Measurements from ENCODE around the gene APRT. TPM values are rescaled to one million over a fixed set of nuclear protein-coding genes. Genes with fewer than 3 reads are reported as not detected.

The APRT gene
- total and polyA plus RNA-seq, 2 of the 8 experiments (the other 6 are each of a cell fraction or from before 2014, with no cell fraction given): 221 to 267 TPM

GRCh38 chr16:88841521-88842307, 30.0 kb upstream of the APRT start:
- FAIRE-seq (no peak), DNase-seq (ENCODE audit: low read depth in 1 of 2, low spot score in 2 of 2) (no peak)
- Histone ChIP-seq H2BK20ac (ENCODE audit: low read length) (no peak overlapping the region), H3K14ac (ENCODE audit: insufficient read length) (no peak overlapping the region), H3K56ac (replicated peaks; ENCODE audit: insufficient read length, low read depth, low read length) (no peak overlapping the region), H2BK120ac (replicated peaks; ENCODE audit: low read depth, low read length) (no peak overlapping the region), H3K4me1 (replicated peaks in 1 of 4; ENCODE audit: control insufficient read depth in 3 of 4, insufficient read depth in 4 of 4, low read length in 3 of 4) (no peaks in the 10 kb centered on the region), H2BK12ac (ENCODE audit: low read depth, low read length) (peak overlapping the region; percentile 27; the same call in 1 of the 2 replicates), H3K79me2 (ENCODE audit: control insufficient read depth in 1 of 2, insufficient read depth in 2 of 2, low read length in 2 of 2) (no peaks in the 10 kb centered on the region), H4K20me1 (replicated peaks in 1 of 2; ENCODE audit: control insufficient read depth in 1 of 2, insufficient read depth in 2 of 2, low read length in 2 of 2) (no peaks in the 10 kb centered on the region), H3K36me3 (ENCODE audit: control insufficient read depth in 2 of 4, insufficient read depth in 4 of 4, low read length in 3 of 4) (peaks cover 0 to 5% (median 0%) of the 10 kb centered on the region in 4 experiments; a peak in 2 of 8 replicates), H3K4me2 (ENCODE audit: insufficient read depth in 1 of 2, low read depth in 2 of 2, low read length in 2 of 2) (no peak overlapping the region), H4K8ac (ENCODE audit: extremely low read depth, insufficient read depth, low read length) (no peak overlapping the region), H3K27ac (ENCODE audit: low read depth, low read length) (no peak overlapping the region), H3K18ac (ENCODE audit: extremely low read depth, low read length) (no peak overlapping the region), H4K91ac (replicated peaks; ENCODE audit: insufficient read length, low read length) (no peak overlapping the region), H3K23me2 (ENCODE audit: low read depth, low read length) (no peaks in the 10 kb centered on the region), H2BK5ac (ENCODE audit: low read depth, low read length) (no peak overlapping the region), H3K9ac (replicated peaks in 1 of 4; ENCODE audit: extremely low read depth in 1 of 4, low read depth in 3 of 4, low read length in 3 of 4) (no peak overlapping the region), H3K23ac (ENCODE audit: insufficient read length) (no peak overlapping the region), H2BK15ac (ENCODE audit: low read length) (no peak overlapping the region), H2AK5ac (ENCODE audit: low read depth, low read length) (no peak overlapping the region), H4K5ac (ENCODE audit: insufficient read length, low read depth, low read length) (no peak overlapping the region), H3K79me1 (ENCODE audit: low read depth, low read length) (no peaks in the 10 kb centered on the region), H3K4ac (replicated peaks; ENCODE audit: insufficient read length, low read depth, low read length) (no peak overlapping the region), H3K4me3 (ENCODE audit: extremely low read depth in 1 of 4, insufficient read depth in 2 of 4, low read depth in 3 of 4, low read length in 4 of 4) (no peak overlapping the region), H3K27me3 (replicated peaks in 1 of 4; ENCODE audit: control insufficient read depth in 3 of 4, extremely low read depth in 1 of 4, insufficient read depth in 3 of 4, low read length in 3 of 4) (no peaks in the 10 kb centered on the region), H2AFZ (ENCODE audit: low read length) (no peak overlapping the region), H3K9me3 (ENCODE audit: insufficient read depth in 2 of 2, low read depth in 1 of 2, low read length in 1 of 2) (no peaks in the 10 kb centered on the region)
- ChIA-PET POLR2A (ENCODE audit: partially characterized antibody) (no interaction called here), CTCF (ENCODE audit: partially characterized antibody) (interaction anchor here (0.9 to 2.7 kb wide), 4 partner anchors 10 to 104 kb away, joined by 3 to 10 read pairs (median 4); no protein-coding TSS in a partner anchor)
- WGBS, 2 experiments (ENCODE audit: extremely low coverage in 1 of 2, insufficient coverage in 1 of 2, insufficient read length in 1 of 2, insufficient replicate concordance in 2 of 2, low coverage in 1 of 2, low lambda C conversion rate in 2 of 2, missing lambda C conversion rate in 1 of 2): 97% methylated on average over 30 of the region's 40 CpGs; no CpG with 5 or more reads in 1 of the 2 experiments
- TF ChIP-seq CREB1 (IDR thresholded peaks at IDR 0.05) (no peak), ASH2L (IDR thresholded peaks at IDR 0.05; ENCODE audit: low read length) (no peak), BRCA1 (IDR thresholded peaks at IDR 0.05; ENCODE audit: low read depth, low read length) (no peak), CHD1 (IDR thresholded peaks at IDR 0.05; ENCODE audit: low read depth, low read length) (no peak), RAD21 (IDR thresholded peaks at IDR 0.05 in 1 of 2, conservative IDR thresholded peaks at IDR 0.05 in 1 of 2; ENCODE audit: low read depth in 2 of 2, low read length in 2 of 2) (no peak), POU5F1 (IDR thresholded peaks at IDR 0.05; ENCODE audit: low read depth, low read length) (no peak), TCF12 (IDR thresholded peaks at IDR 0.05; ENCODE audit: low read depth, low read length) (no peak), CHD2 (IDR thresholded peaks at IDR 0.05; ENCODE audit: low read length) (no peak), JUN (IDR thresholded peaks at IDR 0.05; ENCODE audit: low read depth, low read length) (no peak), EZH2 (IDR thresholded peaks at IDR 0.05; ENCODE audit: low read depth, low read length, severe bottlenecking) (no peak), KDM5A (IDR thresholded peaks at IDR 0.05; ENCODE audit: low read length) (no peak), KDM4A (IDR thresholded peaks at IDR 0.05; ENCODE audit: low read depth, low read length, severe bottlenecking) (no peak), MAFK (IDR thresholded peaks at IDR 0.05; ENCODE audit: low read depth, low read length) (no peak)
- TF ChIP-seq, protein P1, sequence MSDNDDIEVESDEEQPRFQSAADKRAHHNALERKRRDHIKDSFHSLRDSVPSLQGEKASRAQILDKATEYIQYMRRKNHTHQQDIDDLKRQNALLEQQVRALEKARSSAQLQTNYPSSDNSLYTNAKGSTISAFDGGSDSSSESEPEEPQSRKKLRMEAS (IDR thresholded peaks at IDR 0.05): no peak

Measured in H1 (cell line).